Effector memory CD8-positive, alpha-beta T cell (primary cell): Measurements from ENCODE around the gene STX5.
"Not testable (repeated sequence)": the region's sequence is repeated elsewhere in the genome, so short reads cannot be mapped to it uniquely, and the experiment has no call there.

Experiments used
- ATAC-seq: fragments of 150-1000 bp; cut with Tn5 transposase; replicated peaks from 2 replicates; pipeline ENCODE4 v1.10.0; 2021; ENCODE audit warnings: mild to moderate bottlenecking, moderate library complexity
- DNase-seq, 3 experiments: peaks; one replicate each; pipeline ENCODE4 v3.0.0; 2021
- H3K27ac Mint-ChIP-seq, 2 donors: one replicate each; pipeline ENCODE4 v1.8.0; 2022; ENCODE audit warnings: mild to moderate bottlenecking in 2 of 2, mixed read lengths in 2 of 2, moderate library complexity in 2 of 2
- H3K27me3 Mint-ChIP-seq, 2 donors: one replicate each; pipeline ENCODE4 v1.8.0; 2022; ENCODE audit warnings: mixed read lengths in 2 of 2
- H3K36me3 Mint-ChIP-seq: one replicate; pipeline ENCODE4 v1.8.0; 2022; ENCODE audit warnings: mild to moderate bottlenecking, moderate library complexity, mixed read lengths; ENCODE audit not compliant: insufficient read depth
- H3K4me1 Mint-ChIP-seq, 2 donors: one replicate each; pipeline ENCODE4 v1.8.0; 2022; ENCODE audit warnings: low read depth in 2 of 2, mixed read lengths in 2 of 2
- H3K4me3 Mint-ChIP-seq, 2 donors: one replicate each; pipeline ENCODE4 v1.8.0; 2022; ENCODE audit warnings: mild to moderate bottlenecking in 2 of 2, mixed read lengths in 2 of 2, moderate library complexity in 2 of 2
- H3K9me3 Mint-ChIP-seq, 2 donors: one replicate each; pipeline ENCODE4 v1.8.0; 2022; ENCODE audit warnings: mixed read lengths in 2 of 2

STX5 gene

GRCh38 chr11:62828130-62828529 is 3.7 kb downstream of the STX5 start:
- ATAC-seq, DNase-seq, H3K9me3 Mint-ChIP-seq, H3K4me3 Mint-ChIP-seq, H3K27me3 Mint-ChIP-seq, H3K27ac Mint-ChIP-seq: not testable (repeated sequence)
- Mint-ChIP-seq H3K4me1 (peaks cover 20 to 31% of the 10 kb centered on the region in 2 donors), H3K36me3 (peaks cover 79% of the 10 kb centered on the region)

GRCh38 chr11:62823677-62824076 is 8.2 kb downstream of the STX5 start:
- peaks cover 85% of the 10 kb centered on the region for H3K36me3 Mint-ChIP-seq

GRCh38 chr11:62817129-62817528 is 14.7 kb downstream of the STX5 start:
- no peaks in the 10 kb centered on the region for H3K9me3 Mint-ChIP-seq
- DNase-seq (no peak), ATAC-seq (no peak)
- no peak overlapping the region for H3K27ac Mint-ChIP-seq
- no peaks in the 10 kb centered on the region for H3K27me3 Mint-ChIP-seq
- H3K4me3 Mint-ChIP-seq: no peak overlapping the region
- H3K36me3 Mint-ChIP-seq: peaks cover 79% of the 10 kb centered on the region
- H3K4me1 Mint-ChIP-seq: no peaks in the 10 kb centered on the region

More at GRCh38 chr11:62823677-62824076, 8.2 kb downstream of the STX5 start:
- Mint-ChIP-seq H3K27me3 (no peaks in the 10 kb centered on the region), H3K27ac (peak overlapping the region in 1 of 2 donors; percentile 82), H3K4me3 (no peak overlapping the region), H3K9me3 (no peaks in the 10 kb centered on the region), H3K4me1 (peaks cover 4 to 10% of the 10 kb centered on the region in 2 donors)
- no peak for DNase-seq
- ATAC-seq: no peak

- ATAC-seq: no peak
- no peak overlapping the region for H3K27ac Mint-ChIP-seq
- no peaks in the 10 kb centered on the region for H3K4me1 Mint-ChIP-seq
- DNase-seq: no peak
- no peaks in the 10 kb centered on the region for H3K9me3 Mint-ChIP-seq
- H3K4me3 Mint-ChIP-seq: no peak overlapping the region
- H3K36me3 Mint-ChIP-seq: peaks cover 84% of the 10 kb centered on the region
- no peaks in the 10 kb centered on the region for H3K27me3 Mint-ChIP-seq
These were observed 15.3 kb downstream of the STX5 start for GRCh38 chr11:62816557-62816956.

- H3K36me3 Mint-ChIP-seq: peaks cover 36% of the 10 kb centered on the region
- DNase-seq (no peak), ATAC-seq (no peak)
- peak overlapping the region; percentile 39 to 79 for H3K27ac Mint-ChIP-seq
- H3K27me3 Mint-ChIP-seq: no peaks in the 10 kb centered on the region
- peaks cover 0 to 3% of the 10 kb centered on the region in 2 donors for H3K4me1 Mint-ChIP-seq
- no peak overlapping the region for H3K4me3 Mint-ChIP-seq
- H3K9me3 Mint-ChIP-seq: no peaks in the 10 kb centered on the region
These were observed 20.2 kb downstream of the STX5 start for GRCh38 chr11:62811659-62812058.

GRCh38 chr11:62810748-62811147 is 21.1 kb downstream of the STX5 start:
- Mint-ChIP-seq H3K36me3 (peaks cover 28% of the 10 kb centered on the region), H3K4me3 (no peak overlapping the region), H3K9me3 (no peaks in the 10 kb centered on the region), H3K4me1 (peaks cover 0 to 6% of the 10 kb centered on the region in 2 donors), H3K27me3 (no peaks in the 10 kb centered on the region), H3K27ac (peak overlapping the region; percentile 39 to 79)
- DNase-seq (no peak), ATAC-seq (no peak)

- peaks cover 16 to 26% of the 10 kb centered on the region in 2 donors for H3K4me1 Mint-ChIP-seq
- peak overlapping the region; percentile 95 to 98 for H3K4me3 Mint-ChIP-seq
- H3K27me3 Mint-ChIP-seq: no peaks in the 10 kb centered on the region
- H3K9me3 Mint-ChIP-seq: no peaks in the 10 kb centered on the region
- DNase-seq (no peak), ATAC-seq (no peak)
- peak overlapping the region in 1 of 2 donors; percentile 99 for H3K27ac Mint-ChIP-seq
- peaks cover 41% of the 10 kb centered on the region for H3K36me3 Mint-ChIP-seq
These were observed 25.2 kb downstream of the STX5 start for GRCh38 chr11:62806611-62807121.

GRCh38 chr11:62805961-62806441 is 25.9 kb downstream of the STX5 start:
- Mint-ChIP-seq H3K27ac (peak overlapping the region; percentile 91 to 99), H3K36me3 (peaks cover 47% of the 10 kb centered on the region), H3K4me1 (peaks cover 16 to 25% of the 10 kb centered on the region in 2 donors), H3K4me3 (peak overlapping the region; percentile 95 to 98), H3K9me3 (no peaks in the 10 kb centered on the region), H3K27me3 (no peaks in the 10 kb centered on the region)
- peak; percentile 18 for ATAC-seq
- peak in 1 of 3 experiments; percentile 11 for DNase-seq

GRCh38 chr11:62805076-62805892 is 26.6 kb downstream of the STX5 start, which contains the start of gene NXF1:
TSS of gene NXF1 (minus strand) at chr11:62805440. CDS start at chr11:62805356, 84 bp downstream.
- Mint-ChIP-seq H3K9me3 (no peaks in the 10 kb centered on the region), H3K36me3 (peaks cover 54% of the 10 kb centered on the region), H3K4me1 (peaks cover 16 to 24% of the 10 kb centered on the region in 2 donors), H3K27me3 (no peaks in the 10 kb centered on the region), H3K27ac (peak within 1 kb of the TSS; percentile 91 to 99), H3K4me3 (peak within 1 kb of the TSS; percentile 95 to 98)
- peak; percentile 95 to 98 (median 97) for DNase-seq
- ATAC-seq: peak; percentile 84

GRCh38 chr11:62804310-62805075 is 27.4 kb downstream of the STX5 start:
- no peak for DNase-seq
- Mint-ChIP-seq H3K4me1 (peaks cover 16 to 26% of the 10 kb centered on the region in 2 donors), H3K36me3 (peaks cover 62% of the 10 kb centered on the region), H3K4me3 (peak overlapping the region; percentile 95 to 98), H3K27ac (peak overlapping the region; percentile 91 to 99), H3K27me3 (no peaks in the 10 kb centered on the region), H3K9me3 (no peaks in the 10 kb centered on the region)
- peak; percentile 22 for ATAC-seq

GRCh38 chr11:62801071-62801470 is 30.8 kb downstream of the STX5 start:
- Mint-ChIP-seq H3K27ac (peak overlapping the region in 1 of 2 donors; percentile 68), H3K36me3 (peaks cover 96% of the 10 kb centered on the region)

GRCh38 chr11:62799486-62799885 is 32.4 kb downstream of the STX5 start:
- DNase-seq: no peak
- H3K4me1 Mint-ChIP-seq: peaks cover 12 to 16% of the 10 kb centered on the region in 2 donors
- H3K27me3 Mint-ChIP-seq: no peaks in the 10 kb centered on the region
- no peak overlapping the region for H3K4me3 Mint-ChIP-seq
- no peak for ATAC-seq
- no peaks in the 10 kb centered on the region for H3K9me3 Mint-ChIP-seq
- peak overlapping the region in 1 of 2 donors; percentile 85 for H3K27ac Mint-ChIP-seq
- peaks cover 99% of the 10 kb centered on the region for H3K36me3 Mint-ChIP-seq

More at GRCh38 chr11:62801071-62801470, 30.8 kb downstream of the STX5 start:
- ATAC-seq (no peak), DNase-seq (no peak)
- Mint-ChIP-seq H3K4me3 (no peak overlapping the region), H3K4me1 (peaks cover 18 to 23% of the 10 kb centered on the region in 2 donors), H3K9me3 (no peaks in the 10 kb centered on the region), H3K27me3 (no peaks in the 10 kb centered on the region)

- Mint-ChIP-seq H3K9me3 (no peaks in the 10 kb centered on the region), H3K36me3 (peaks cover 100% of the 10 kb centered on the region), H3K4me3 (no peak overlapping the region), H3K4me1 (peaks cover 9 to 13% of the 10 kb centered on the region in 2 donors), H3K27ac (peak overlapping the region in 1 of 2 donors; percentile 79), H3K27me3 (no peaks in the 10 kb centered on the region)
- ATAC-seq (no peak), DNase-seq (no peak)
These were observed 35.6 kb downstream of the STX5 start for GRCh38 chr11:62796281-62796680.
